ENCODE data around the gene SMIM43.
"Not testable (repeated sequence)": the region's sequence is repeated elsewhere in the genome, so short reads cannot be mapped to it uniquely, and the experiment has no call there.

SMIM43 gene

DNA sequence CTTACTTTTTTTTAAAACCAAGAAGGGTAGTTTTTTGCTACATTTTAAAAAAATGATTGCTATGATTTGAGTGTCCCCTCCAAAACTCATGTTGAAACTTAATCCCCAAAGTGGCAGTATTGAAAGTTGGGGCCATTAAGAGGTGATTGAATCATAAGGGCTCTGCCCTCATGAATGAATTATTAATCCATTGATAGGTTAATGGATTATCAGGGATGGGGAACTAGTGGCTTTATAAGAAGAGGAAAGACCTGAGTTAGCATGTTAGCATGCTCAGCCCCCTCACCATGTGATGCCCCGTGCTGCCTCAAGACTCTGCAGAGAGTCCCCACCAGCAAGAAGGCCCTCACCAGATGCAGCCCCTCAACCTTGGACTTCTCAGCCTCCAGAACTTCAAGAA lies 31.0 kb downstream of the SMIM43 start:
- no peak for DNase-seq

DNA sequence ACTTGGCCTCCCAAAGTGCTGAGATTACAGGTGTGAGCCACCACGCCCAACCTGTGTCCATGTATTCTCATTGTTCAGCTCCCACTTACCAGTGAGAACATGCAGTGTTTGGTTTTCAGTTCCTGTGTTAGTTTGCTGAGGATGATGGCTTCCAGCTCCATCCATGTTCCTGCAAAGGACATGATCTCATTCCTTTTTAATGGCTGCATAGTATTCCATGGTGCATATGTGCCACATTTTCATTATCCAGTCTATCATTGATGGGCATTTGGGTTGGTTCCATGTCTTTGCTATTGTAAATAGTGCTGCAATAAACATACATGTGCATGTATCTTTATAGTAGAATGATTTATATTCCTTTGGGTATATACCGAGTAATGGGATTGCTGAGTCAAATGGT lies 35.2 kb downstream of the SMIM43 start:
- DNase-seq: not testable (repeated sequence)

DNA sequence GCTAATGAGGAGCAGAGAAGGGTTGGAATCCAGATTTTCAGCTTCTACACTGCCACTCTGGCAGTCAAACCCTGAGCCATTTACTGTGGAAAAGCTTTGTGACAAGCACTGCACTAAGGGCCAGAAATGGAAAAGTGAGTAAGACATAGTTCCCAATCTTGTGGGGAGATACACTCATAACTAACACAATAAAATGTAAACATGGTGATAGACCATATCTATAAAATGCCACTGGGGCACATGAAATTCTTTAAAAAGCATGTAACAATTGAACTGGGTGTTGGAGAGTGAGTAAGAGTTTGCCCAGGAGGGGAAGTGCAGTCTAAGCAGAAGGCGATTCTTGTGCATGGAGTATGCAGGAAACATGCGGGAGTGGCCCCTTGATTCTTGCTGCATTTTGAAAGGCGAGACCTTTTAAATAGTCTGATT lies 36.2 kb downstream of the SMIM43 start:
- DNase-seq: no peak

DNA sequence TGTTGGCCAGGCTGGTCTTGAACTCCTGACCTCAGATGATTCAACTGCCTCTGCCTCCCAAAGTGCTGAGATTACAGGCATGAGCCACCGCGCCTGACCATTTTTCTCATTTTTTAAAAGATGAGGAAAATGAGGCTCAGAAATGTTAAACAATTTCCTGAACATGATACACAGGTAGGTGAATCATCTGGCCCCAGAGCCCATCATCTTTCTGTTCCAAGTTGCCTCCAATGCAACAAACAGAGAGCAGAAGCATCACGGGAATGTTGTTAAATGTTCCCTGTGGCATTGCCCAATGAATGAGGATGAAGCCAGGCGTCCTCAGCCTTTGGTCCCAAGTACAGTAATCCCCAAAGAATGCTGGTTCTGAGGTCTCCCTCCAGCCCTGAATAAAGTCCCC lies 36.9 kb downstream of the SMIM43 start:
- no peak for DNase-seq

DNA sequence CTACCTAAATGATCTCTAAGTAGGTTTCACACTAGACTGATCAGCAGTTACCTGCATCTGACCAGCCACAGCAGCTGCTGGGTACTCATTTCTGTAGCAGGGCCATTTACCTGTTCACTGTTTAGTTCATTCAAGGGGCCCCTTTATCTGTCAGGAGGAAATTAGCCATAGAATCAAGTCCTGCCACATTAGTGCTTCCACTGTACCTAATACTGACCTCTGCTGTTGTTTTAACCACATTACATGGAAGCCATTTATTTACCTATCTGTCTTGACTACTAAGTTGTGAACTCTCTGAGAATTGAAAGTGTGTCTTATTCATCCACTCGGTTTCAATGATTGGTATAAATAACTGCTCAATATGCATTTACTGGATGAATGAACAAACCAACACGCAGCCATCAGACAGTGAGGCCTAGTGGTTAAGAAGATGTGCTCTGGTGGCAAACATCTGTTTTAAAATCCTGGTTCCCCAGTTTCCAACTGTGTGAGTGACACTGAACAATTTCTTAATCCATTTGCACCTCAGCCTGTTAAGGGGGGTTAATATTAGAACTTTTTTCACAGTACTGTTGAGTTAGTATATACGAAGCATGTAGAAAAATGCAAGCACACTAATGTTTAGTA lies 38.2 kb downstream of the SMIM43 start:
- DNase-seq: no peak

- DNase-seq: no peak
These were observed 40.3 kb downstream of the SMIM43 start for GRCh38 chr4:121724671-121725070.

- DNase-seq: no peak
These were observed 43.3 kb downstream of the SMIM43 start for GRCh38 chr4:121721700-121722099.

DNA sequence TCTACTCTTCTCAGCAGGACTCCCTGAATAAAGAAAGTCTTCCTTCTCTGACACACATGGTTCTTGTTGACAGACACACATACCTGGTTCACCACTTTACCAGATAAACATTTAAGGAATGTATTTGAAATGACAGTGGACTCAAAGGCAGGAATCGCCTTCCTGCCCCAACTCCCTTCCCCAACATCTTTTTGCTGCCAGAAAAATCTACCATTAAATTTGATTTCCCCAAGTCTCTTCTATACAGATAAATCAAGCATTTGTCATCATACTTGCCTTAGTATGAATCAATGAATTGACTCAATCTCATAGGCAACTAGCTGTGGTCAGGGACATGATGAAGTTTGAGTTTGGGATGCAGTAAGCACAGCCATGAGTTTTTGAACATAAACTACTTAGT lies 44.9 kb downstream of the SMIM43 start:
- no peak for DNase-seq

DNA sequence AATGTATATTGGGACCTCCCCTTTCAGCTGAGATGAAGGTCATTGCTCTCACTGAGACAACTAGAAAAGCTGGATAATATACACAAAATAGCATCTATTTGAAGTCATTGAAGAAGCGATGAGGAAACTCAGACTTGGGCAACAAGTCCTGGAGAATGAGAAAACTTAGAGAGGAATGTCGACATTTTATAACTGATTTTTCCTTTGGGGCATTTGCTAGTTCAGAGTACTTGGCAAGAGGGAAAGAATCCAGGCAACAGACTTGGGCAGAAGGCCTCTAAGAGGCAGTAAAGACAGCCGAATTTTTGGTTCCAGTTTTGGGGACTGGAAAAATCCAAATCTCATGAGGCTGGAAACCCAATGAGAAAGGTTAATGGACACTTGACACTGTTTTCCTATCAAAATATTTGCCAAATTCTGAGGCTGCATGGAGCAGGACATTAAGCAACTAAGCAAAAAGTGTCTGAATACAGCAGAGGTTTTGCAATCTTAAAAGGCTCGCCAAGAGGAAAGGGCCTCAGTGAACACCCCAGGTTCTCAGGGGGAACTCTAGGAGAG lies 47.2 kb downstream of the SMIM43 start:
- DNase-seq: no peak

GRCh38 chr4:121714548-121714947 lies 50.4 kb downstream of the SMIM43 start:
- DNase-seq: no peak

DNA sequence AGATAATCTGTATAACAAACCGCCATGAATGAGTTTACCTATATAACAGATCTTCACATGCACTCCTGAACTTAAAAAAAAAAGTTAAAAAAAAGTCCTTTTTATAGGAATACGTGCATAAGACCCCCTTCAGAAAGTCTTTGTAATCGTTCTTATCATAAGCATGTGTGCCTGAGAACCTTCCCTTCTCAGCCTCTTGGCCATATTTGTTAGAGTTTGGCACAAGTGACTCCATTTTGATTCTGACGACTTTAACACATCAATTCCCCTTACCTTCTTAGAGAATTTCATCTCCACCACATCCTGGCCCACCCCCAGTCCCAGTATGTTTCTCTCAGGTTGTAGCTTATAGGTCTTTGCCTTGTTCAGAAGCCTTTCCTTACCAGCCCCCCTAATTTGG lies 52.2 kb downstream of the SMIM43 start:
- no peak for DNase-seq

DNA sequence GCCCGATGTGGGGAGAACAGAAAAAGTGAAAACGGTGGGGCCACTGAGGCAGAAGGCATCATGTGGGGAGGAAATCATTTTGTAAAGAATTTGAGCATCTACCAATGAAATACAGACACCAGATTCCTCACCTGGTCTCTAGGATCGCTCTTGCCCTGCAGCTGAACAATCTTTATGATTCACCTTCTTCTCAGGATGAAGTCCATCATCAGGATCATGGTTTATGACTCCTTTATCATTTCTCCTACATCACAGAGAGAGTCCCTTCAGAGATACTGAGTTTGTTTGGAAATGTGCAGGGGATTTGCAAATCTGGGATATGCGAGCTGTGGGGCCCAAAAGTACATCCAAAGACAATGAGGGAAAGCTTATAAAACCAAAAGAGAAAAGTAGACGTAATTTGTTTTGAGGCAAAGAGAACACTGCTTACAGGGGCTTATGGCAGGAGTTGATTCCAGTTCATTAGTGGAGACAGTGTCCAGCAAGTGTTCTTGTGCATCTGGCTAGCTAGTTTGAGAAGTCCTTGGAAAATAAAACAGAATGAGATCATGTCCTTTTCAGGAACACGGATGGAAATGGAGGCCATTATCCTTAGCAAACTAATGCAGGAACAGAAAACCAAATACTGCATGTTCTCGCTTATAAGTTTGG lies 52.8 kb downstream of the SMIM43 start:
- DNase-seq: no peak

GRCh38 chr4:121711263-121712000 lies 53.5 kb downstream of the SMIM43 start:
- peak; percentile 17 for DNase-seq

DNA sequence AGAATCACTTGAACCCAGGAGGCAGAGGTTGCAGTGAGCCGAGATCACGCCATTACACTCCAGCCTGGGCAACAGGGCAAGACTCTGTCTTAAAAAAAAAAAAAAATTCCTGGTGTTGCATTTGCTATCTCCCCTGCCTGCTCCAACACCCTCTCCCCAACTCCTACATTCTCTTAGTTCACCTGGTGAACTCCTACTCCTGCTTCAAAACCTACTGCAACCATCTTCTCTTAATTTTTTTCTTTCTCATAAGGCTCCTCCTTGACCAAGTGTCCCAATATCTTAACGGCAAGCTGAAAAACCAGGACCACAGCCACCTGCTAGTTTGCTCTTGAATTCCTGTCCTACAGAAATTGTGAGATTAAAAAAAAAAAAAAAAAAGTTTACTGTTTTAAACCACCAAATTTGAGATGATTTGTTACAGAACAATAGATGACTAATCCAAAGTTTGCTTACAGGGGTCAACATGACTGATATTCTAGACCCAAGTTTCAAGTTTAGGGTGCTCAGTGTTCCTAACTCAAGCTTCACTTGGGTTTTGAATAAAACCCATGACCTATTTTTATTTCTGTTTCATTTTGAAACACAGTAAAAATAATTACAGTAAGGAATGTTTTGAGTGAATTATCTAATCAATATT lies 55.1 kb downstream of the SMIM43 start:
- no peak for DNase-seq
